NCI-H774 (cell line): ENCODE data around the gene FEZF1.

ENCODE experiments used
- DNase-seq: peaks from one replicate; lab custom pipeline; 2025; lab: John Stamatoyannopoulos, UW

Gene FEZF1

GRCh38 chr7:122304319-122304975 is at the start of gene FEZF1:
FEZF1 (minus strand) TSS chr7:122304750; CDS start chr7:122304437, 313 bp downstream.
- peak; percentile 64 for DNase-seq

GRCh38 chr7:122352454-122352853 is 47.9 kb upstream of the FEZF1 start:
- DNase-seq: no peak

DNA sequence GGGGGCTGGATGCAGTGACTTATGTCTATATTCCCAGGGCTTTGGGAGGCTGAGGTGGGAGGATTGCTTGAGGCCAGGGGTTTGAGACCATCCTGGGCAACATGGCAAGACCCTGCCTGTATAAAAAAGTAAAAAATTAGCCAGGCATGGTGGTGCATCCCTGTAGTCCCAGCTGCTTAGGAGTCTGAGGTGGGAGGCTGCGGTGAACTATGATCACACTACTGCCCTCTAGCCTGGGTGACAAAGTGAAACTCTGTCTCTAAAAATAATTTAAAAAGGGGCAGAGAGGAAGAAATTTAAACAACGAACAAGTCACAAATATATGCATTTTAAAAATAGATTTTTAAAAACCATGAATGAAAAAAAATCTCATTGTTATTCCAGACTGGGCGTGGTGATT is 46.2 kb upstream of the FEZF1 start:
- no peak for DNase-seq

- no peak for DNase-seq
Observed at GRCh38 chr7:122344303-122344620, 39.7 kb upstream of the FEZF1 start.

DNA sequence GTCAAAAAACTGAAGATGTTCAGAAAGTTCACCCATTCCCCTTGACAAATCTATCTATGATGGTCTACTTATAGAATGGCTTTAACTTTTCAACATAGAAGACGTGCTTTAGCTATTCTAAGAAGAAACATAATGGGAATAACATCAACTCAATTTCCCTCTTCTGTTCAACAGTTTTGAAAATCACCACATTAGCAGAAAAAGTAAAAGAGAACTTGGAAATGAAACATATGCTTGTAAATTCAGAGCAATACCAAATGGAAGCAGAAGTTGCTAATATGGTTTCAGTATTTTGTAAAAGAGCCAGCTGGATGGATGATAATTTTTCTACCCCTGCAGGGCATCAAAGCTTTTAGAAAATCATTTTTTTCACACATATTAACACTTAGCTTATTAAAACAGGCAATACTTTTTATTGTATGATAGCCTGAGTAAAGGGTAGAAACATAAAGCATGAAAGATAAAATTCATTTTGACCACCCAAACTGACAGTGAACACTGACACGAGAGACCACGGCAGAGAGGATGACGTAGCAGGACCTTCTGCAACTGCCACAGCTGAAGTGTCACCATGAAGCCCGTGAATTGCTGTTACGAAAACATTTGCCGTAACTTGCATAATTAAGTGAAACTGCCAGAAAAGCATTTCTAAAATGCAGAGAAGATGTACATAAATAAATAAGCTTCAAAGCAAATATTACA is 39.2 kb upstream of the FEZF1 start:
- DNase-seq: no peak

GRCh38 chr7:122340427-122340826 is 35.9 kb upstream of the FEZF1 start:
- DNase-seq: no peak

GRCh38 chr7:122339145-122339904 is 34.8 kb upstream of the FEZF1 start:
- no peak for DNase-seq

- DNase-seq: peak; percentile 50
Observed at GRCh38 chr7:122337011-122337410, 32.5 kb upstream of the FEZF1 start.

DNA sequence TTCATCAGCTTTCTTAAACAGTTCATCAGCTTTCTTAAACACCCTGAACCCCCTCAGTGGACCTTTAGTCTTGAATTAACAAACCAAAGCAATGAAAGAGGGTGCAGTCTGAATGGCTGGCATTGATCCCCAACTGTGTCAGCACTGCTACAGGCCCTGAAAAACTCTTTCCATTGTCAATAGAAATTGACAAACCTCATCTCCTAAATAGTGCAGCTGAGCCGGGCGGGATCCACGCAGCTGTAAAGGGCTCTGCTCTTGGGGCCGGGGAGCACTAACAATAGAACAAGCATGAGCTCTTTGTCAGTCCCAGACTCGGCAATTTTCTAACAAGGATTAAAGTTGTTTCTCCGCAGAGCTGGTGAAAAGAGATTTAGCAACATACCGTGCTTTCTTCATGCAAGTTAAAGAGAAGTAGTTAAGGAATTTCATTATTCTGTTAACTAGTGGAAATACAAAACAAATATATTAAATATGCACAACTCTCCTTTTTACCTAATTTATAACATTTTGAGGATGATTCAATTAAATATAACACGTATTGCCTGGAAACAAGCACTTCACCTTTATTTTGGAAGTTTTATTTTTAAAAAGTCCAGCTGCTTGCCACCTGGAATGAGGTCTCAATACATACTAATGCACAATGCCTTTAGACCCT is 24.7 kb upstream of the FEZF1 start:
- DNase-seq: no peak

GRCh38 chr7:122327969-122328368 is 23.4 kb upstream of the FEZF1 start:
- DNase-seq: no peak

DNA sequence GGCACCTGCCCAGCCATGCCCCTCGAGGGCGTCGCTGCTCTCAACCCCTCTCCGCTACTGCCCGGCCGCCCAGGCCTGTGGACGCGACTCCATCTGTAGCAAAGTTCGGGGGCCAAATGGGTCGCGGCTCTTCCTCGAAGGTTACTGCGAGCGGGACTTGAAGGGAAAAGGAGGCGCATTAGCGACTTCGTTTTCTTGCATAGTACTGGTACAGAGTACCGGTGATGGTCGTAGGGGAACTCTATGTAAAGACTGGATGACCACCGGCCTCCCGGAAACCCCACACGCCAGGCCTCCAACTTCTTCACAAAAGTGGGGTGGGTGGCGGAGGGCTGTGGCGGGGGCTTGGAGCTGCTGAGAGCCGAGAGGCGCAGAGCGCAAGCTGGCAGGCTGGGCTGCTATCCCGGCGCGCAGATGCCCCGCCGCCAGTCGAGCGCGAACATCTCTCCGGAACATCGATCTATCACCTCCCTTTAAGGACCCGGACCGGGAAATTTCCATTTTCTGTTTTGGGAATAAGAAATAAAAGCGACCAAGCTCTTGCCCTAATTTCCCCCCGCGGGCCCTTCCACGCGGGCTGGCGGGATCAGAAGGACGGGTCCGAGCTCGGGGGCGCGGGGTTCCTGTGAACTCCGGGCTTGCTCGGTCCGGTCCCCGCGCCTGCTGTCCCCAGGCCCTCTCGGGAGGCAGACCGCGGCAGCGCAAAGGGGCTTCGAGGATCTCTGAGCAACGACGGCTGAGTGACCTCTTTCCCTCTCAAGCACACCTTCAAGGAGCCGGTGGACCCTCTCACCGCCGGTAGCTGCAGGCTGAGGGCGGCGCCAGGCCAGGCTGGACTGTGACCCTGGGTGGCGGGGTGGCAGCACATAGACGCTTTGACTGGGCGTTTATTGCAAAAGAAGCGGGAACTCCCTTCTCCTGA is 12.2 kb upstream of the FEZF1 start:
- no peak for DNase-seq

GRCh38 chr7:122315507-122316466 is 11.2 kb upstream of the FEZF1 start:
- DNase-seq: no peak

- DNase-seq: no peak
Observed at GRCh38 chr7:122314284-122314683, 9.7 kb upstream of the FEZF1 start.

- DNase-seq: no peak
Observed at GRCh38 chr7:122312789-122313188, 8.2 kb upstream of the FEZF1 start.

DNA sequence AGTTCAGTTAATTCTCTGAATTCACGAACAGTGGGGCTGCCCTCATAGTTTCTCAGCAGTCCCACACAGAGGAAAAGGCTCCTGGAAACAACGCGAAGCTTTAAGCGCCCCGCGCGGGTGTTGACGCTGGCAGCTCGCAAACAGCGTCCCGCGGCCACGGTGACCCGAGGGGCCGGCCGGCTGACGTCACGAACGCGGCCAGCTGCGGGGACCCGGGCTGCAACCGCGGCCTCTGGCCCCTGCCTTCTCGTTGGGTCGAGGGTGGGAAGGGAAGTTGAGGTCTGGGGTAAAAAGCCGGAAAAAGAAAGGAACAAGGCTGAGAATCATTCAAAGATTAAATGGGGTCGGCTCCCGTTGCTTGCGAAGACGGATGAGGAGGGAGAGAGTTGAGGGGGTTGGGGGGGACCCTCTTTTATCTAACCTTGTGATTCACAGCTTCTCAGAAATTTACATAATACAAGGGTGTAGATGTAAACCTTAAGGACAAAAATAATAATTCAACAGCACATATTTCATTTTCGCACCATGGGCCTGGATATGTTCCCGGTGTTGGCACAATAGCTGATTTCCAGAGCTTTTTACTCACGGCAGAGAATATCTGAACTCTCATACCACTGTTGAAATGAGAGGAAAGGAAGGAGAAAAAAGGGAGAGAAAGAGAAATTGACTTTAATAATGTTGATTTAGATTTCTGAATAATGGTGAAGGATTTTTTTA is 7.3 kb upstream of the FEZF1 start:
- DNase-seq: no peak

DNA sequence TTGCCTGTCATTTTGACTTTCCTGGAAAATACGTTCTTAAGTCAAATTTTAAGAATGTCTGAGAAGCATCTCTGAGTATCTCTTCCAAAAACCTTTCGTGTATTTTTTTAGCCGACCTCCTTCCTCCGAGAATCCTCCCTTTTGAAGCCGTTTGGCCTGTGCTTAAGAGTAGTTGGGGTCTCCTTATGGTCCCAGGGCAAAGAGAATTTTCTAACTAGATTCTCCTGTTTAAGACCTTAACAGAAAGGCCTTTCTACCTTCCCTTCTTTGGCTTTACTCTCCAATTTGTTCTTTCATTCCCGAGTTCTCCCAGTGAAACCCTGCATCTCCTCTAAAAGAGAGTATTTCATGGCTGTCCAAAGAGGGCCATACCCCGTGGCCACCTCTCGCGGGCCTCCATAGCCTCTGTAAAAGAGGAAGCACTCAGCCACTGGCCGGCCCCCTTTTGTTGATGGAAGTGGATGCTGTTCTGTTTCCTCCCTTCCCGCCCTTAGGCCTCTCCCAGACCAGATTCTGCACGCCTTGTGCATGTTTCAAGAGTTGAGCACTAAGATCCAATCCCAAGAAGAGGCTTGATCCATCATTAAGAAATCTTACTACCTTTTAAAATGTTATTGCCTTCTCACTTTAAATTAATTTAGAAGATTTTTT is 6.6 kb upstream of the FEZF1 start:
- DNase-seq: no peak

DNA sequence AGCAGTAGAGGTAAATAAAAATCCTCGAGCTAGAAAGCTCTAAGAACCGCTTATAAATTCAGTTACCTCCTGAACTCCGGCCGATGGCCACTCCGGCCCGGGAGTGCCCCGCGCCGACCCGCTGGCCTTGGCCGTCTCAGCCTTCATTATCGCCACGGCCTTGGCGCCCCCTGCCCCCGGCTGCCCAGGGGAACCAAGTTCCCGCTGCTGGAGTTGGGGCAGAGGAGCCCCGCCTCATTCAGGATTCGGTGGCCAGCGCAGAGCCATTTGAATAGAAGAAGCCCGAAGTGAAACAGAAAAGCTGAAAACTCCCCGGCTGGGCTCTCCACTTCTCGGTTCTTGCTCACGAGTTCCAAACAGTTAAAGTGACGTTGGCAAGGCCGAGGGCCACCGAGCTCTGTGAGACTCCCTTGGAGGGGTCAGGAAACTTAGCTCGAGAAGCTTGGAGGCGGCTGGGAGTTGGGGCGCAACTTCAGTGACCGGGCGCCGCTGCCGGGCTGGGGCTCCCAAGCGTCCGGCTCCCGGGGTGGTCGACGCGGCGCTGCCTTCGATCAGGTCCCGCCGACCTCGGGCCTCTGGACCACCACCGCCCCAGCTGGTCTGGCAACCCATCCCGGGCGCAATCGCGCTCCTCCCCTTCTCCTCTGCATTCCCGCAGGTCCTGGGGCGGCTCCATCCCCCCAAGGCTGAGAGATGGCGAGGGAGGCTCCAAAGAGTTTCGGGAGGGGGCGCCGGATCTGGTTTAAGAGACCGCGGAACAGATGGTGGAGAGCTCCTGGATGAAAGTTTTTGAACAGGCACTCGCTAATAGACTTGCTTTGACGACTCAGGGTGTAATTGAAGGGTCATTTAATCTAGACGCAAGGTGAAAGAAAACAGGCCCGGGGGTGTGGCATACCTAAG is 5.8 kb upstream of the FEZF1 start:
- no peak for DNase-seq

GRCh38 chr7:122309421-122309820 is 4.9 kb upstream of the FEZF1 start:
- no peak for DNase-seq
